ENCODE data around the gene CD300E.

- TF ChIP-seq EP300 (IDR thresholded peaks at IDR 0.05) (no peak), CTCF (IDR thresholded peaks at IDR 0.05) (no peak), POLR2A (IDR thresholded peaks at IDR 0.05) (no peak)
Observed at GRCh38 chr17:74612046-74612445, 11.5 kb downstream of the CD300E start.

All from upper lobe of left lung (tissue), 4 donors.